ENCODE data around the gene ACTR2.

Gene ACTR2

DNA sequence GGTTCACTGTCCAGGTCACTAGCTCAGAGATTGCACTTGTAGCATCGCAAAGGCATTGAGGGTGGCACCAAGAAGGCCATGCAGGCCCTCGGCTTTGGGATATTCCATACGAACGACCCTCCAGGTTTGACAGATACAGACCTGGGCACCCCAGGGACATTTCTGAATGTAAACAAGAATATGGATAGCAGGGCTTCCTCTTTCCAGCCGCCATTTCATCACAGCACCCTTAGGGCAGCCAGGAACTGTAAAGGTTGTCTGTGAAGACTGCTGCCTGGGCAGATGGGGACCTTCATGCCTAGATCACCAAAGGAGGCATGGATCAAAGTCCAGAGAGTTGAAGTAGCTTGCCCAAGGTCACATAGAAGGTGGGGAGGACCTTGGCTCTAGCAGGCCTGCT, 70.5 kb downstream of the ACTR2 start:
- Histone ChIP-seq H3K4me2 (ENCODE audit: low read length) (no peak overlapping the region), H3K4me3 (ENCODE audit: low read length) (no peak overlapping the region), H3K9me3 (ENCODE audit: insufficient read depth, low read length) (no peaks in the 10 kb centered on the region), H3K36me3 (replicated peaks; ENCODE audit: low read depth, low read length) (no peaks in the 10 kb centered on the region), H3K27me3 (ENCODE audit: low read depth, low read length) (0 out of 2 replicates have a peak, but pooled peaks cover 6% of the 10 kb centered on the region), H3K79me2 (ENCODE audit: low read length) (no peaks in the 10 kb centered on the region), H3K9ac (ENCODE audit: low read length) (no peak overlapping the region), H3K4me1 (ENCODE audit: low read length) (peaks cover 18% of the 10 kb centered on the region), H3K27ac (ENCODE audit: low read length) (no peak overlapping the region), H4K20me1 (ENCODE audit: insufficient read depth, low read length) (no peaks in the 10 kb centered on the region), H2AFZ (ENCODE audit: low read depth, low read length) (no peak overlapping the region)
- TF ChIP-seq, protein P1, sequence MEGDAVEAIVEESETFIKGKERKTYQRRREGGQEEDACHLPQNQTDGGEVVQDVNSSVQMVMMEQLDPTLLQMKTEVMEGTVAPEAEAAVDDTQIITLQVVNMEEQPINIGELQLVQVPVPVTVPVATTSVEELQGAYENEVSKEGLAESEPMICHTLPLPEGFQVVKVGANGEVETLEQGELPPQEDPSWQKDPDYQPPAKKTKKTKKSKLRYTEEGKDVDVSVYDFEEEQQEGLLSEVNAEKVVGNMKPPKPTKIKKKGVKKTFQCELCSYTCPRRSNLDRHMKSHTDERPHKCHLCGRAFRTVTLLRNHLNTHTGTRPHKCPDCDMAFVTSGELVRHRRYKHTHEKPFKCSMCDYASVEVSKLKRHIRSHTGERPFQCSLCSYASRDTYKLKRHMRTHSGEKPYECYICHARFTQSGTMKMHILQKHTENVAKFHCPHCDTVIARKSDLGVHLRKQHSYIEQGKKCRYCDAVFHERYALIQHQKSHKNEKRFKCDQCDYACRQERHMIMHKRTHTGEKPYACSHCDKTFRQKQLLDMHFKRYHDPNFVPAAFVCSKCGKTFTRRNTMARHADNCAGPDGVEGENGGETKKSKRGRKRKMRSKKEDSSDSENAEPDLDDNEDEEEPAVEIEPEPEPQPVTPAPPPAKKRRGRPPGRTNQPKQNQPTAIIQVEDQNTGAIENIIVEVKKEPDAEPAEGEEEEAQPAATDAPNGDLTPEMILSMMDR (IDR thresholded peaks at IDR 0.05; ENCODE audit: low read depth, low read length): no peak
- TF ChIP-seq EZH2phosphoT487 (IDR thresholded peaks at IDR 0.05; ENCODE audit: low read depth): no peak

DNA sequence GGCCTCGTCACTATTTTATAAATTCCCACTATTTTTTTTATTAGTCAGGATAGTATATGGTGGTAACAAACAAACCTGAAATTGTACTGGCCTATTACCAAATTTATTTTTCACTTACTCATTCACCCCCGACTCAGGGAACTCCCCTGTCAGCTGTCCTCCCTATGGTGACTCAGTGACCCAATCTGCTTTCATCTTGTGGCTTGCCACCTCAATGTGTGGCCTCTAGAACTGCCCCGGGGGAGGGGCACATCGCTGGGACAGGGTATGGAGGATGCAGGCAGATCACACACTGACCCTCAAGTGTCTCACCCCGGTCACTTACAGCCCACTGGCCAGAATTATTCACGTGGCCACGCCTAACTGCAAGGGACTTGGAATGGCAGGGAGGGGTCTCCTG, 71.6 kb downstream of the ACTR2 start:
- Histone ChIP-seq H3K4me2 (ENCODE audit: low read length) (no peak overlapping the region), H3K9me3 (ENCODE audit: insufficient read depth, low read length) (no peaks in the 10 kb centered on the region), H3K79me2 (ENCODE audit: low read length) (no peaks in the 10 kb centered on the region), H3K27ac (ENCODE audit: low read length) (no peak overlapping the region), H3K4me1 (ENCODE audit: low read length) (peaks cover 18% of the 10 kb centered on the region), H3K9ac (ENCODE audit: low read length) (no peak overlapping the region), H3K4me3 (ENCODE audit: low read length) (no peak overlapping the region), H3K36me3 (replicated peaks; ENCODE audit: low read depth, low read length) (no peaks in the 10 kb centered on the region), H4K20me1 (ENCODE audit: insufficient read depth, low read length) (no peaks in the 10 kb centered on the region), H3K27me3 (ENCODE audit: low read depth, low read length) (0 out of 2 replicates have a peak, but pooled peaks cover 6% of the 10 kb centered on the region), H2AFZ (ENCODE audit: low read depth, low read length) (no peak overlapping the region)
- TF ChIP-seq EZH2phosphoT487 (IDR thresholded peaks at IDR 0.05; ENCODE audit: low read depth): no peak
- TF ChIP-seq, protein P1 (IDR thresholded peaks at IDR 0.05; ENCODE audit: low read depth, low read length): no peak

DNA sequence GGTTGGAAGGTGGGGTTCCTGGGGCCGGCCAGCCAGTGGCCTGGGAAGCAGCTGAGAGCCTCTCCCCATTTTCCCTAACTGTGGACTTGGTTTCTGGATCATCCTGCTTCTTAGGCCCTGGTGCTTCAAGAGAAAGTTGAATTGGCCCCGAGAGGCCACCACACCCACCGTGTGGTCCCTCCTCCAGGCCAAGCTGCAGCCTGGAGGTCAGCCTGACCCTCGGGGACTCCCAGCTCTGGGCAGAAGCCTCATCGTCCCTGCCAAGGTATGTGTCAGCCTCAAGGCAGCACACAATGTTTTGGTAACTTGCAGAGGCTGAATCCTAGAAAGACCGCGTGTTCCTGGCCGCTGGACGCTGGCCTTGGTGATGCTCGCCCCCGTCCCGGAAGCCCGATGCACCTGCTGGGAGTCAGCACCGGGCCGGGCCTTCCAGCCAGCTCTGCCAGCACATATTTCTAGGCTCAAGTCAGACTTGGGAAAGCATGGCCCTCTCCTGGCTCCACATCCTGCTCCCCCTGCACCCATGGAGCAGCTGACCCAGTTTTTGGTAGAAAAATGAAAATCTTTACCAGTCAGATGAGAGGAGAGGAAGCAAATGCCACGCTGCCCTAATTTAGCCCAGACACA, 72.6 kb downstream of the ACTR2 start:
- no peak overlapping the region; the same call in 1 of the 2 replicates for H3K4me3 ChIP-seq (ENCODE audit: low read length)
- H3K9ac ChIP-seq (ENCODE audit: low read length): no peak overlapping the region
- H3K4me2 ChIP-seq (ENCODE audit: low read length): peak overlapping the region; percentile 79
- H4K20me1 ChIP-seq (ENCODE audit: insufficient read depth, low read length): no peaks in the 10 kb centered on the region
- H3K36me3 ChIP-seq (replicated peaks; ENCODE audit: low read depth, low read length): no peaks in the 10 kb centered on the region
- H2AFZ ChIP-seq (ENCODE audit: low read depth, low read length): no peak overlapping the region
- H3K9me3 ChIP-seq (ENCODE audit: insufficient read depth, low read length): no peaks in the 10 kb centered on the region
- H3K27me3 ChIP-seq (ENCODE audit: low read depth, low read length): 0 out of 2 replicates have a peak, but pooled peaks cover 6% of the 10 kb centered on the region
- TF ChIP-seq EZH2phosphoT487 (IDR thresholded peaks at IDR 0.05; ENCODE audit: low read depth): no peak
- TF ChIP-seq, protein P1 (IDR thresholded peaks at IDR 0.05; ENCODE audit: low read depth, low read length): no peak
- H3K4me1 ChIP-seq (ENCODE audit: low read length): peaks cover 18% of the 10 kb centered on the region
- no peaks in the 10 kb centered on the region for H3K79me2 ChIP-seq (ENCODE audit: low read length)
- H3K27ac ChIP-seq (ENCODE audit: low read length): no peak overlapping the region

DNA sequence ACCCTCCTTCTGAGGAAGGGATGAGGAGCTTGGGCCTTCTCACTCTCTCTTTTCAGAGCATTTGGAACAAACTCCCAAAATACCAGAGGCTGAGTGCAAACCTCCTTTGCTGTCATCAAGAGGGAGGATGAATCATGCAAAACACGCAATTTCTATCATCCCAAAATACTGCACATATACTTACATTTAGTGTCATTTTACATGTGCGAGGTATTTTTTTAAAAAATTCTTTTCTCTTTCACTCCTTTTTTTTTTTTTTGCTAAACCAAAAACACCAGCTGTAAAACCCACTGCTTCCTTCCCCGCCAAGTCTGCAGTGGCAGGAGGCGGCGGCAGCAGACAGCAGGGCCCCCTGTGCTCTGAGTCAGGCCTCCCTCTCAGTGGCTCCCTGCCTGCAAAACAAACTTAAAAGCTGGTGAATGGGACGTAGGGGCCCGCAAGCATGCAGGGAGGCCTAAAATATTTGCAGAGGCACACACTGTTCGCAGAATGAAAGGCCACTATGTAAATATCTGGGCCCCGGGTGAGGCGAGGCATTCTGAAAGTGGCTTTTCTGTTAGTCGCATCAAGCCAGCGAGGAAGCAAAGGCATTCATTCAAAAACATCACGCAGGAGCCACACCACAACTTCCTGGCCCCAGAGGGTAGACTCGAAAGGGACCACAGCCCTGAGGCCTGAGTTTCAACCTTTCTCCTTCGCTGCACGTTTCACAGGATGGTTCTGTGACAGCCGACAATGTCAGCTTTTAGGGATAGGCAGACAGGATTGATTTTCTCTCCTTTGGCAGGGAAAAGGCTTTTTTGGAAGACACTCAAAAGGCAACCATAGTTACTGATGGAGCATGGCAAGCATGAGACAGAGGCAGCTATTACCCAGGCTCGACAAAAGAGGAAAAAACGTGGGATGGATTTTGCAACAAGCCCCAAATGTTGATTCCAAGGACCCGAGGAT, 73.4 kb downstream of the ACTR2 start:
- no peak overlapping the region for H3K27ac ChIP-seq (ENCODE audit: low read length)
- H3K4me1 ChIP-seq (ENCODE audit: low read length): peaks cover 18% of the 10 kb centered on the region
- H3K27me3 ChIP-seq (ENCODE audit: low read depth, low read length): 0 out of 2 replicates have a peak, but pooled peaks cover 6% of the 10 kb centered on the region
- H2AFZ ChIP-seq (ENCODE audit: low read depth, low read length): peak overlapping the region; percentile 44; the same call in 1 of the 2 replicates
- no peaks in the 10 kb centered on the region for H3K9me3 ChIP-seq (ENCODE audit: insufficient read depth, low read length)
- no peaks in the 10 kb centered on the region for H4K20me1 ChIP-seq (ENCODE audit: insufficient read depth, low read length)
- peak overlapping the region; percentile 10; the same call in 1 of the 2 replicates for H3K9ac ChIP-seq (ENCODE audit: low read length)
- H3K36me3 ChIP-seq (replicated peaks; ENCODE audit: low read depth, low read length): no peaks in the 10 kb centered on the region
- TF ChIP-seq, protein P1 (IDR thresholded peaks at IDR 0.05; ENCODE audit: low read depth, low read length): no peak
- no peak for TF ChIP-seq EZH2phosphoT487 (IDR thresholded peaks at IDR 0.05; ENCODE audit: low read depth)
- H3K79me2 ChIP-seq (ENCODE audit: low read length): no peaks in the 10 kb centered on the region
- peak overlapping the region; percentile 79 for H3K4me2 ChIP-seq (ENCODE audit: low read length)
- H3K4me3 ChIP-seq (ENCODE audit: low read length): peak overlapping the region; percentile 64

All from OCI-LY3 (cell line).